HepG2 (cell line): ENCODE data around the gene TOB1. TPM values are rescaled to one million over a fixed set of nuclear protein-coding genes. Genes with fewer than 3 reads are reported as not detected.
A peak's percentile ranks its signal among the peaks of the same experiment; 100 is the strongest.

Experiments
- ATM ChIP-seq: fragments of 450-650 bp; IDR thresholded peaks from 2 replicates; pipeline ENCODE4 v1.7.1; 2017; ENCODE audit warnings: mild to moderate bottlenecking, borderline replicate concordance
- CENPT ChIP-seq: sonication (generic); formaldehyde crosslinking; IDR thresholded peaks from 2 replicates; pipeline ENCODE4 v1.8.0; 2022; ENCODE audit warnings: low read depth, mild to moderate bottlenecking, moderate library complexity, missing genetic modification reagents
- CERS6 ChIP-seq: sonication (generic); formaldehyde crosslinking; IDR thresholded peaks from 2 replicates; pipeline ENCODE4 v1.5.0; 2020; ENCODE audit warnings: missing genetic modification reagents
- DDIT3 ChIP-seq: sonication (generic); formaldehyde crosslinking; IDR thresholded peaks from 2 replicates; pipeline ENCODE4 v1.4.0; 2020; ENCODE audit warnings: mild to moderate bottlenecking, missing genetic modification reagents
- ELK4 ChIP-seq: sonication (generic); formaldehyde crosslinking; IDR thresholded peaks from 2 replicates; pipeline ENCODE4 v1.9.0; 2021; ENCODE audit warnings: missing genetic modification reagents, borderline replicate concordance
- KDM6A ChIP-seq: IDR thresholded peaks from 2 replicates; pipeline ENCODE4 v1.6.1; 2016; ENCODE audit warnings: low read depth
- KLF9 ChIP-seq: IDR thresholded peaks from 2 replicates; pipeline ENCODE4 v1.6.1; 2016; ENCODE audit warnings: low read depth
- TMF1 ChIP-seq: sonication (generic); formaldehyde crosslinking; IDR thresholded peaks from 2 replicates; pipeline ENCODE4 v1.8.1; 2022; ENCODE audit warnings: low read depth, missing genetic modification reagents
- ZC3H13 ChIP-seq: sonication (generic); formaldehyde crosslinking; IDR thresholded peaks from 2 replicates; pipeline ENCODE4 v1.8.1; 2023; ENCODE audit warnings: mild to moderate bottlenecking, missing genetic modification reagents, moderate library complexity
- ZFP37 ChIP-seq: sonication (generic); formaldehyde crosslinking; IDR thresholded peaks from 2 replicates; pipeline ENCODE4 v1.4.0; 2020; ENCODE audit warnings: missing genetic modification reagents, borderline replicate concordance
- ZNF318 ChIP-seq: sonication (generic); formaldehyde crosslinking; IDR thresholded peaks from 2 replicates; pipeline ENCODE4 v1.4.0; 2020; ENCODE audit warnings: mild to moderate bottlenecking, missing genetic modification reagents
- ZNF337 ChIP-seq: sonication (generic); formaldehyde crosslinking; IDR thresholded peaks from 2 replicates; pipeline ENCODE4 v1.5.1; 2020; ENCODE audit warnings: missing genetic modification reagents, low read depth, mild to moderate bottlenecking, borderline replicate concordance
- ZNF382 ChIP-seq: sonication (generic); formaldehyde crosslinking; IDR thresholded peaks from 2 replicates; pipeline ENCODE4 v1.5.0; 2020; ENCODE audit warnings: missing genetic modification reagents, mild to moderate bottlenecking, borderline replicate concordance
- ZNF557 ChIP-seq: sonication (generic); formaldehyde crosslinking; IDR thresholded peaks from 2 replicates; pipeline ENCODE4 v1.4.0; 2020; ENCODE audit warnings: missing genetic modification reagents
- ZNF720 ChIP-seq: sonication (generic); formaldehyde crosslinking; IDR thresholded peaks from 2 replicates; pipeline ENCODE4 v1.4.0; 2020; ENCODE audit warnings: missing genetic modification reagents
- ZNF788 ChIP-seq: sonication (generic); formaldehyde crosslinking; IDR thresholded peaks from 2 replicates; pipeline ENCODE4 v1.5.0; 2020; ENCODE audit warnings: mild to moderate bottlenecking, missing genetic modification reagents, borderline replicate concordance
- ZSCAN12 ChIP-seq: sonication (generic); formaldehyde crosslinking; IDR thresholded peaks from 2 replicates; pipeline ENCODE4 v1.9.0; 2021; ENCODE audit warnings: mild to moderate bottlenecking, missing genetic modification reagents
- polyA plus RNA-seq, 8 experiments: library from polyadenylated mRNA; depleted of rRNA in 3 of 8; stranded (reverse) in 7 of 8; unstranded in 1 of 8; fragments of >200 nt; fragmentation: Illumina TruSeq in 4 of 8; extraction: Trizol in 4 of 8; gene quantifications; 2 replicates each; pipeline versions ENCODE4 v1.2.1 to v1.2.3, GENCODE V29; 2011 to 2016; ENCODE audit warnings: low read depth in 4 of 8, missing spikeins in 1 of 8, mixed read lengths in 1 of 8; ENCODE audit not compliant: insufficient read depth in 1 of 8
- total RNA-seq, 5 experiments: library from RNA; depleted of rRNA; stranded (reverse); fragments of >200 nt; fragmentation: Illumina TruSeq; extraction: Trizol; gene quantifications; 2 replicates each; pipeline ENCODE4 v1.2.3, GENCODE V29; 2016; ENCODE audit warnings: low read depth in 1 of 5

The TOB1 gene
- total and polyA plus RNA-seq, 2 of the 13 experiments (the other 11 are each of a cell fraction or from before 2014, with no cell fraction given) = 21.9 to 57.7 TPM

GRCh38 chr17:50866261-50866949 lies at the start of gene TOB1 (continued):
- TF ChIP-seq ZC3H13 (CRISPR knock-in tag) = no peak; the same call in none of the 2 replicates
- no peak for TF ChIP-seq KDM6A
- peak; percentile 81; the same call in 1 of the 2 replicates for TF ChIP-seq KLF9 (CRISPR knock-in tag)
- TF ChIP-seq ELK4 (CRISPR knock-in tag) = peak; percentile 39; the same call in 1 of the 2 replicates
- 0 out of 2 replicates have a peak, but pooled peaks have one; percentile 43 for TF ChIP-seq ZNF720
- TF ChIP-seq TMF1 (CRISPR knock-in tag) = peak; percentile 91; the same call in 1 of the 2 replicates
- TF ChIP-seq ZNF557 (CRISPR knock-in tag) = peak; percentile 90
- no peak for TF ChIP-seq ATM
- peak; percentile 51; the same call in 1 of the 2 replicates for TF ChIP-seq ZNF318 (CRISPR knock-in tag)
- TF ChIP-seq CERS6 (CRISPR knock-in tag) = no peak
- peak; percentile 75; the same call in 1 of the 2 replicates for TF ChIP-seq CENPT (CRISPR knock-in tag)
- TF ChIP-seq ZFP37 (CRISPR knock-in tag) = no peak; the same call in 1 of the 2 replicates
- TF ChIP-seq ZNF337 (CRISPR knock-in tag) = peak; percentile 66; the same call in 1 of the 2 replicates
- TF ChIP-seq ZNF788 (CRISPR knock-in tag) = peak; percentile 90
- TF ChIP-seq DDIT3 (CRISPR knock-in tag) = no peak; the same call in 1 of the 2 replicates
- TF ChIP-seq ZSCAN12 (CRISPR knock-in tag) = 0 out of 2 replicates have a peak, but pooled peaks have one; percentile 76
- TF ChIP-seq ZNF382 (CRISPR knock-in tag) = no peak
